Measurements from ENCODE around the gene AFDN.

AFDN gene

DNA sequence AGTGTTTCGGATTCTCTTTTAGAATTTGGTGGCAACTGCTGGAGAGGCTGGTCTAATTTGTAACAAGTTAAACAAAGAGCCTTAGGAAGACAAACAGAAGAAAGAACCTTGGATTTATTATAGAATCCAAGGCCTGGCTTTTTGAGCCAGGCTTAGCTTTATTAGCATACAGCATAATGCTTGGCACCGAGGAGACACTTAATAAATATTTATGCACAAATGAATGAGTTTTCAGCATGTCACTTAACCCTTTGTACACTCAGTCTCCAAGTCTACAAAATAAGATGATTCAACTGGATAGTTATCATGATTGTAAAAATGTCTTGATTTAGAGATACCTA lies 38.2 kb upstream of the AFDN start:
- H3K27me3 ChIP-seq (ENCODE audit: control insufficient read depth, insufficient read depth, low read length) = no peaks in the 10 kb centered on the region
- no peak overlapping the region for H3K9ac ChIP-seq (ENCODE audit: low read depth, low read length)
- no peaks in the 10 kb centered on the region for H3K36me3 ChIP-seq (ENCODE audit: control insufficient read depth, insufficient read depth, low read length)
- no peak overlapping the region for H3K4me3 ChIP-seq (ENCODE audit: low read depth, low read length)
- peaks cover 2% of the 10 kb centered on the region for H3K4me1 ChIP-seq (ENCODE audit: control insufficient read depth, insufficient read depth, low read length)
- no peaks in the 10 kb centered on the region for H3K9me3 ChIP-seq (ENCODE audit: control insufficient read depth, insufficient read depth, low read length)

DNA sequence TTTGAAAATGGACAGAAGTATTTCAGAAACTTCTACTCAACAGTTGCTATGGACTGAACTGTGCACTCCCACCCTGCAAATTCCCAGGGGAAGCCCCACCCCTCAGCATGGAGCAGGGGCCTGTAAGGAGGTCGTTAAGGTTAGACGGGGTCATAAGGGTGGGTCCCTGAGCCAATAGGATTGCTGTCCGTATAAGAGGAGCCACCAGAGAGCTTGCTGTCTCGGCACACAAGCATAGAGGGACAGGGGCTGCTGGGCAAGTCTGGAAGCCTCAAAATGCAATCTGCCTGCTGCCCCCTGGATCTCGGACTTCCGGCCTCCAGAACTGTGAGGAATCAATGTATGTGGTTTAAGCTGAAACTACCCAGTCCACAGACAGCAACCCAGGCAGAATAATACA lies 37.4 kb upstream of the AFDN start:
- Histone ChIP-seq H3K27me3 (ENCODE audit: control insufficient read depth, insufficient read depth, low read length) (no peaks in the 10 kb centered on the region), H3K36me3 (ENCODE audit: control insufficient read depth, insufficient read depth, low read length) (no peaks in the 10 kb centered on the region), H3K4me1 (ENCODE audit: control insufficient read depth, insufficient read depth, low read length) (peaks cover 2% of the 10 kb centered on the region), H3K9me3 (ENCODE audit: control insufficient read depth, insufficient read depth, low read length) (no peaks in the 10 kb centered on the region), H3K9ac (ENCODE audit: low read depth, low read length) (no peak overlapping the region), H3K4me3 (ENCODE audit: low read depth, low read length) (no peak overlapping the region)

DNA sequence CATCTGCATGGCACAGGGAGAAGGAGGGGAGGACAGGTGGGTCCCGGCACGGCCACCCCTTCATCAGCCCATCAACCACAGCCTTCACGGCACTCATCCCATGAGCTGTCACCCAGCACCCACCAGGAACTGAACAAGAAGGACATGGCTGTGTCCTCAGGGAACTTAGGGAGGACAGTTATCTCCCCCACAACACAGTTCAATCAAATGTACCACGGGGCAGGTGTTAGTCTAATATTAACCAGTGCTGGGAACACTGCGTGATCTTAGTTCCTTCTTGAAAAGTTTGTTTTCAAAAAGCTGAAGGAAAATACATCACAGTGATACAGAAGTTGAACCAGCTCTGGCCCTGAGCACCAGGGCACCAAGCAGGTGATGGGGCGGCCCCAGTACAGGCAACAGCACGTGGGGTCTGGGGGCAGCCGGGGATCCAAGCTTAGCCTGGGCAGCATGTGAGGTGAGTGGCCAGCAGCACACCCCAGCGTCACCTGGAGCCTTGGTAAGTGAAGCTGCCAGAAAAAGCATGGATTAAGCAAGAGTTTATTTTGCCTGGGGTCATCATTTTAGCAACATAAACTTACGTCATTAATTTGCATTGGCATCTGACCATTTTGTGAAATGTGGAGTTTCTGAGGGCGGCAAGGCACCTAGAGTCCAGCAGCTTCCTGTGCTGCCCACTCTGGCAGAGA lies 35.5 kb upstream of the AFDN start:
- Histone ChIP-seq H3K27me3 (ENCODE audit: control insufficient read depth, insufficient read depth, low read length) (no peaks in the 10 kb centered on the region), H3K9me3 (ENCODE audit: control insufficient read depth, insufficient read depth, low read length) (no peaks in the 10 kb centered on the region), H3K9ac (ENCODE audit: low read depth, low read length) (no peak overlapping the region), H3K4me3 (ENCODE audit: low read depth, low read length) (no peak overlapping the region), H3K36me3 (ENCODE audit: control insufficient read depth, insufficient read depth, low read length) (no peaks in the 10 kb centered on the region), H3K4me1 (ENCODE audit: control insufficient read depth, insufficient read depth, low read length) (peaks cover 2% of the 10 kb centered on the region)

DNA sequence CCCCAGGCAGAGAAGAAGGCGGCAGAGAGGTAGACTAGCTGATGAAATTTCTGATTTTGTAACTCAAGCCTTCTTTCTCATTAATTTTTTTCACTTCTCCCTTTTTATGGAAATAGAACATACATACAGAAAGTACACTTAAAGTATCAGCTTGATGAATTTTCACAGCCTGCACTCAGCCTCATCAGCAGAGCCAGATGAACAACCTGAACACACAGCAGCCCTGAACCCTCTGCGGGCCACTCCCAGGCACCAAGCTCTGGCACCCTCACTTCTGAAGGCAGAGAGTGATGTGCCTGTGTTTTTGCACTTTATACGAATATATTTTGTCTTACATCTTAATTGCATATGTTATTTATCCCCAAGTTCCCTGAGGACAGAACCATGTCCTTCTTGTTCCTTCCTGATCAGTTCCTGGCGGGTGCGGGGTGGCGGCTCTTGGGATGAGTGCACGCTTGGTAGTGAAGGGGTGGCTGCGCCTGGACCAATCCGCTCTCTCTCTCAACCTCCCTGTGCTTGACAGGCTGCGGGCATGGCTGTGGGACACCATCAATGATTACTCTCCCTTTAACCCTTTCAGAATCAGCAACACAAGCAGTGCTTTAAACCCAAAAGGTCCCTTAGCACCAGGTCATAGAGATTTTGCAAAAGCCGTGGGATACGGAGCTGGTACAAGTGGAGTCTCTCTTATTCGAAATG lies 34.8 kb upstream of the AFDN start:
- no peaks in the 10 kb centered on the region for H3K27me3 ChIP-seq (ENCODE audit: control insufficient read depth, insufficient read depth, low read length)
- no peak overlapping the region for H3K9ac ChIP-seq (ENCODE audit: low read depth, low read length)
- H3K9me3 ChIP-seq (ENCODE audit: control insufficient read depth, insufficient read depth, low read length) = no peaks in the 10 kb centered on the region
- no peaks in the 10 kb centered on the region for H3K36me3 ChIP-seq (ENCODE audit: control insufficient read depth, insufficient read depth, low read length)
- H3K4me3 ChIP-seq (ENCODE audit: low read depth, low read length) = no peak overlapping the region
- peaks cover 2% of the 10 kb centered on the region for H3K4me1 ChIP-seq (ENCODE audit: control insufficient read depth, insufficient read depth, low read length)

DNA sequence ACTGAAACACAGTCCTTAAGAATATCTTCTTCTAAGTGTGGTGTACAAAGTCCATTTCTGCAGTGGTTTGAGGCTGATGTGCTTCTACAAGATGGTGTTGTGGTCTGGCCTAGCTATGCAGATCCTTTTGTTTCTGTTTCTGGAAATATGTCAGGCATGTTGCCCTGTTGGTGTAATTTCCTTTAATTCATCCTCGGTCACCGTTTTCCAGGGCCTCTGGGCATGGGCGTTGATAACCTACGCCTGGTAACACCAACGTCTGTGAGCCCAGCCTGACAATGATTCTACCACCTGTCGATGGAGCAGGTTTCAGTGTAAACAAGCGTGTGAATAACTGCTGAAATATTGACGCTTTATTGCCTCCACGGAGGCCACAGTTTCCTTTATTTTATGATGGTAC lies 33.3 kb upstream of the AFDN start:
- Histone ChIP-seq H3K4me3 (ENCODE audit: low read depth, low read length) (no peak overlapping the region), H3K9me3 (ENCODE audit: control insufficient read depth, insufficient read depth, low read length) (no peaks in the 10 kb centered on the region), H3K27me3 (ENCODE audit: control insufficient read depth, insufficient read depth, low read length) (no peaks in the 10 kb centered on the region), H3K4me1 (ENCODE audit: control insufficient read depth, insufficient read depth, low read length) (peaks cover under 1% of the 10 kb centered on the region), H3K9ac (ENCODE audit: low read depth, low read length) (no peak overlapping the region), H3K36me3 (ENCODE audit: control insufficient read depth, insufficient read depth, low read length) (no peaks in the 10 kb centered on the region)

DNA sequence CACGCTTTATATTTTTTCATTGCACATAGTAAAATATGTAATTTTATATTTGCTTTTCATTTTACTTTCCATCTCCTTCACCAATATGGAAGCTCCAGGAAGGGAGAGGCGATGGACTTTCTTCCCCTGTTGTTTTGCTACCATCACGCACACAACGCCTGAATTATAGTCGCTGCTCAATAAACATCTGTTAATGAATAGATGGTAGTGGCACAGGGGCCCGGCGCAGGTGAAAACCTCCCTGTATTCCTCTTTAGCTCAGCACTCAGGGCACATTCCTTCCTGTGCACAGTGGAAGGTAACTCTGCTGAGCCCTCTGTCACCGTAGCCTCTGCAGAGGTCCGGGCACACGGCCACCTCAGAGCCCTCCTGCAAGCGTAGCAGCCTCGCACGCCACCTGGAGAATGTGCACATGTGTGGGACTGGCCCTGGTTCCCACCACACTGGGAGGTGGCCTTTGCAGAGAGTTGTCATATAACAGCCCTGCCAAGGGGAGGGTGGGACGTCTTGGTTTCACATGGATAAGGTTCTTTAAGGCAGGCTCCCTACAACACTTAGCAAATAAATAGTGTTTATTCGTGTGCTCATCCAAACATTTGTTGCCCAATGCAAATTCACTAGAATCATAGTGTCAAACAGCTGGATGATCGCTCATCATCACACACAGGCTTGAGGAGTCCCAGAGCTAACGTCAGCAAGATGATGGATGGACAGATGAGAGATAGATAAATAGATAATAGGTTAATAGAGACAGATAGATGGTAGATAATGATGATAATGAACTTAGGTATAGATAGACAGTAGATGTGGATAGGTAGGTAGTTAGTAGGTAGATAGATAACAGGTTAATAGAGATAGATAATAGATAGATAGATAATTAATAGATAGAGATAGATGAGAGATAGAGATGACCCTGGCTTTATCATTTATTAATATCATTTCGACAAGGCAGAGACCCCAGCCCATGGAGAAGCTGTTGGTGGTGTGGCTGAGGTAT lies 32.3 kb upstream of the AFDN start:
- Histone ChIP-seq H3K36me3 (ENCODE audit: control insufficient read depth, insufficient read depth, low read length) (no peaks in the 10 kb centered on the region), H3K27me3 (ENCODE audit: control insufficient read depth, insufficient read depth, low read length) (no peaks in the 10 kb centered on the region), H3K4me1 (ENCODE audit: control insufficient read depth, insufficient read depth, low read length) (no peaks in the 10 kb centered on the region), H3K9ac (ENCODE audit: low read depth, low read length) (no peak overlapping the region), H3K4me3 (ENCODE audit: low read depth, low read length) (no peak overlapping the region), H3K9me3 (ENCODE audit: control insufficient read depth, insufficient read depth, low read length) (no peaks in the 10 kb centered on the region)

DNA sequence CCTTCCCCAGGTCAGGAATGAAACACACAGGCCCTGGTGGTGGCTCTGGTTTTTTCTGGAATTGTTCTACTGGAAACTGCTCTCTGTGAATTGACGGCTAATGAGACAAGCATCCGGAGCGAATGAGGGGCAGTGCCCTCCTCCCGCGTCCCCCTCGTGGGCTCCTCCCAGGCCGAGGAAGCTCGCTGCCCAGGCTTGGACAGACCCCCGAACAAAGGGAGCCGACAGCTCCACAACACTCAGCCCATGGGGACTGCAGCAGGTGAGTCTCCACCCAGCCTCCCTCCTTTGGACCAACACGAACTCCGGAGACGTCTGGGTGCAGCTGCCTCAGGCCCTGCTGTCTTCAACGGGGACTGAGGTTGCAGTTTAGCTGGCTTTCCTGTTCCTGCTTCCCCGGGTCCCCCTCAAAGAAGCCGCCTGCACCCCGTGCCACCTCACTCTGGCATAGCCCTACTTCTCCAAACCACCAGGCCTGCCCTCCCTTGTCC lies 31.3 kb upstream of the AFDN start:
- no peak overlapping the region for H3K9ac ChIP-seq (ENCODE audit: low read depth, low read length)
- H3K36me3 ChIP-seq (ENCODE audit: control insufficient read depth, insufficient read depth, low read length) = no peaks in the 10 kb centered on the region
- no peaks in the 10 kb centered on the region for H3K9me3 ChIP-seq (ENCODE audit: control insufficient read depth, insufficient read depth, low read length)
- H3K4me3 ChIP-seq (ENCODE audit: low read depth, low read length) = no peak overlapping the region
- no peaks in the 10 kb centered on the region for H3K4me1 ChIP-seq (ENCODE audit: control insufficient read depth, insufficient read depth, low read length)
- no peaks in the 10 kb centered on the region for H3K27me3 ChIP-seq (ENCODE audit: control insufficient read depth, insufficient read depth, low read length)

DNA sequence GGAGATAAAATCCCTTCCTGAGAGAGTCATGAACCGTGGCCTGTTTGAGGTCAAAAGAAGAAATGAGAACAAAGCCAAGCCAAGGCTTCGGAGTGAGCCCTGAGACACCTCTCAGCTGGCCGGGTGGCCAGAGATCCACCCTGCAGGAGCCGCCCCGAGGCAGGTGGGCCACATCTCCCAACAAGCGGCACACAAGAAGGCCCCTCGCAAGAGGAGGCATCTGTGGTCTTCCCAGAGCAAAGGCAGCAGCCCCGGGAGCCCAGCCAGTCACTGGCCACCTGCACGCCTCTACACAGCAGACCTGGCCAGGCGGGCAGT lies 30.9 kb upstream of the AFDN start:
- no peak overlapping the region for H3K9ac ChIP-seq (ENCODE audit: low read depth, low read length)
- no peak overlapping the region for H3K4me3 ChIP-seq (ENCODE audit: low read depth, low read length)
- H3K9me3 ChIP-seq (ENCODE audit: control insufficient read depth, insufficient read depth, low read length) = no peaks in the 10 kb centered on the region
- H3K36me3 ChIP-seq (ENCODE audit: control insufficient read depth, insufficient read depth, low read length) = no peaks in the 10 kb centered on the region
- H3K4me1 ChIP-seq (ENCODE audit: control insufficient read depth, insufficient read depth, low read length) = no peaks in the 10 kb centered on the region
- no peaks in the 10 kb centered on the region for H3K27me3 ChIP-seq (ENCODE audit: control insufficient read depth, insufficient read depth, low read length)

DNA sequence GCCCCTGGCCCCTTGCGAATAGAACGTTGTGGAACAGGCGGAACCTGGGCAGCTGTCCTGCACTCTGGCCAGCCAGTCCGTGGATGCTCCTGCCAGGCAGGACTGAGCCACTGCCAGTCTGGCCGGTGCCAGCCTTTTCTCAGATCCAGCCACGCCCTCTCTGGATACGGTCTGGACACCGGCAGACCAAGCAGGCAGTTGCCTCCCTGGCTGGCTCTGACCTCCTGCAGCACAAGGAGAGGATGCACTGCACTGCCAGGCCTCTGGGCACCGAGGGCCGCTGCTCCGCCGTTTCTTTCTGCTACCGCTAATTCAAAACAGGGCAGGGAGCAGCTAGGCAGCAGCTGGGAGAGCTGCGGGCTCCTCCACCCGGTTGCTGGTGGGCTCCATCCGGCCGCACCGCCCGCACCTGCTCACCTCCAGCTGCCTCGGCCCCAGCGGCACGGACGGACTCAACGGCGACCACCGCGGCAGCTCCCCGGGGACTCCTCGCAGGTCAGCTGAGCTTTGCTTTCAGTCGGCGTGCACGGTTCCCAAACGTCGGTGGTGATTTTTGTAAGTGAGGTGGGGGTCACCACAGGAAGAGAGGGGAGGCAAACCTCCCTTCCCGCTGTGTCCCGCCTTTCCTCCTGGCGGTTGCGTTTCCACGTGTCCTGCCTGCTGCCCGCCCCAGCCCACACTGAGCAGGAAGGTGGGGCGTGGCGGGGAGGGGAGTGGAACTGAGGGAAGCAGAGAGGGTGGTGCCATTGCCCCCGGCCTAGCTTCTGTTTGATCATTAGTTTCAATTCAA lies 30.3 kb upstream of the AFDN start:
- no peak overlapping the region for H3K4me3 ChIP-seq (ENCODE audit: low read depth, low read length)
- H3K36me3 ChIP-seq (ENCODE audit: control insufficient read depth, insufficient read depth, low read length) = no peaks in the 10 kb centered on the region
- H3K4me1 ChIP-seq (ENCODE audit: control insufficient read depth, insufficient read depth, low read length) = no peaks in the 10 kb centered on the region
- no peaks in the 10 kb centered on the region for H3K9me3 ChIP-seq (ENCODE audit: control insufficient read depth, insufficient read depth, low read length)
- H3K27me3 ChIP-seq (ENCODE audit: control insufficient read depth, insufficient read depth, low read length) = no peaks in the 10 kb centered on the region
- H3K9ac ChIP-seq (ENCODE audit: low read depth, low read length) = no peak overlapping the region

DNA sequence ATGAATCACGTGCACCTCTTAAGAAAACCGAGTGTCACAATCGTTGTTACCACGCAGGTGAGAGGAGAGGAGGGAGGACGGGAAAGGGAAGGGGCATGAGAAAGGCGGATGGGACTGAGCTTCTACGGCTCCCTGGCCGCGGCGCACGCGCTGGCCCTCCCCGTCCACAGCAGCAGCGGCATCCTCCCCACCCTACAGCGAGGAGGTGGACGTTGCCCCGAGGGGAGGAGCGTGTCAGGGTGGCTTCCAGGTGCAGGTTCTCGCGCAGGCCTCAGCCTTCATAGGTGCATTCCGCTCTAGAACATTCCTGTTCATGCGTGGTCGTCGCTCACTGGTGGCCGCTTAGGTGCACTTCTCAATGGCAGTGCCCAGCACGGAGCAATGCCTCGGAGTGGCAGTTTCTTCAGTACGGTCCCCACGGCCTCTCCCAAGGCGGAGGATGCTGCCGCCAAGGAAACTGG lies 29.7 kb upstream of the AFDN start:
- no peak overlapping the region for H3K4me3 ChIP-seq (ENCODE audit: low read depth, low read length)
- no peaks in the 10 kb centered on the region for H3K4me1 ChIP-seq (ENCODE audit: control insufficient read depth, insufficient read depth, low read length)
- H3K27me3 ChIP-seq (ENCODE audit: control insufficient read depth, insufficient read depth, low read length) = no peaks in the 10 kb centered on the region
- no peaks in the 10 kb centered on the region for H3K36me3 ChIP-seq (ENCODE audit: control insufficient read depth, insufficient read depth, low read length)
- no peaks in the 10 kb centered on the region for H3K9me3 ChIP-seq (ENCODE audit: control insufficient read depth, insufficient read depth, low read length)
- no peak overlapping the region for H3K9ac ChIP-seq (ENCODE audit: low read depth, low read length)
